CD4-positive, alpha-beta memory T cell (primary cell): Measurements from ENCODE around the gene ASCC2. TPM values are rescaled to one million over a fixed set of nuclear protein-coding genes. Genes with fewer than 3 reads are reported as not detected.
"Not testable (repeated sequence)": the region's sequence is repeated elsewhere in the genome, so short reads cannot be mapped to it uniquely, and the experiment has no call there.

Source experiments
- CTCF ChIA-PET: fragments of 350-600 bp; sonication (Branson Sonifier 250); formaldehyde crosslinking; loops from one replicate; lab custom pipeline; 2021; ENCODE audit warnings: inconsistent platforms; ENCODE audit not compliant: partially characterized antibody; lab: Charles Lee
- POLR2A ChIA-PET: fragments of 350-600 bp; sonication (Branson Sonifier 250); formaldehyde crosslinking; loops from one replicate; lab custom pipeline; 2021; ENCODE audit not compliant: partially characterized antibody; lab: Charles Lee
- DNase-seq, 5 donors: peaks; one replicate each; pipeline versions ENCODE4 v3.0.0 to v3.0.0-alpha.2; 2020 to 2022; ENCODE audit warnings: mixed read lengths in 1 of 5
- H3K27ac ChIP-seq: one replicate; pipeline ENCODE4 v1.7.0; 2013; ENCODE audit warnings: low read depth, low read length
- H3K27me3 ChIP-seq: 2 replicates; pipeline ENCODE4 v1.7.0; 2013; ENCODE audit warnings: mild to moderate bottlenecking, low read length, moderate library complexity; ENCODE audit not compliant: insufficient read depth
- H3K36me3 ChIP-seq: 2 replicates; pipeline ENCODE4 v1.7.0; 2013; ENCODE audit warnings: mild to moderate bottlenecking, low read length, moderate library complexity; ENCODE audit not compliant: insufficient read depth
- H3K4me1 ChIP-seq: 2 replicates; pipeline ENCODE4 v1.7.0; 2013; ENCODE audit warnings: mild to moderate bottlenecking, low read length, moderate library complexity; ENCODE audit not compliant: insufficient read depth
- H3K4me3 ChIP-seq, 2 donors: one replicate each; pipeline ENCODE4 v1.7.0; 2013; ENCODE audit warnings: low read length in 2 of 2, mild to moderate bottlenecking in 1 of 2
- H3K9me3 ChIP-seq, 2 donors: one replicate each; pipeline ENCODE4 v1.7.0; 2013; ENCODE audit warnings: low read length in 2 of 2, control low read depth in 1 of 2; ENCODE audit not compliant: control insufficient read depth in 1 of 2
- H3K27ac Mint-ChIP-seq, 7 donors: one replicate each; pipeline ENCODE4 v1.8.0; 2020 to 2021; ENCODE audit warnings: mixed read lengths in 7 of 7, mild to moderate bottlenecking in 6 of 7, inconsistent platforms in 3 of 7, moderate library complexity in 3 of 7
- H3K27me3 Mint-ChIP-seq, 2 donors: one replicate each; pipeline ENCODE4 v1.8.0; 2020 to 2021; ENCODE audit warnings: mixed read lengths in 2 of 2
- H3K36me3 Mint-ChIP-seq, 2 donors: one replicate each; pipeline ENCODE4 v1.8.0; 2020 to 2021; ENCODE audit warnings: mixed read lengths in 2 of 2, inconsistent platforms in 1 of 2, mild to moderate bottlenecking in 1 of 2
- H3K4me1 Mint-ChIP-seq, 4 donors: one replicate each; pipeline ENCODE4 v1.8.0; 2020 to 2021; ENCODE audit warnings: mixed read lengths in 4 of 4, mild to moderate bottlenecking in 1 of 4
- H3K4me3 Mint-ChIP-seq, 8 donors: one replicate each; pipeline ENCODE4 v1.8.0; 2020 to 2021; ENCODE audit warnings: mixed read lengths in 8 of 8, mild to moderate bottlenecking in 7 of 8, moderate library complexity in 6 of 8, inconsistent platforms in 3 of 8
- H3K9me3 Mint-ChIP-seq, 8 donors: one replicate each; pipeline ENCODE4 v1.8.0; 2020 to 2021; ENCODE audit warnings: mixed read lengths in 8 of 8, mild to moderate bottlenecking in 5 of 8, inconsistent platforms in 3 of 8, moderate library complexity in 1 of 8
- intact Hi-C: fragments of 100-400 bp; cut with micrococcal nuclease; formaldehyde crosslinking; loops from one replicate; pipeline ENCODE4 v1.15.1; 2023
- polyA plus RNA-seq, 2 donors: library from polyadenylated mRNA; unstranded; fragments of 300-500 nt; fragmentation: Illumina TruSeq; gene quantifications; one replicate each; pipeline ENCODE4 v1.2.3, GENCODE V29; 2021
- total RNA-seq, 2 experiments: library from RNA; stranded (reverse); gene quantifications; one replicate each; pipeline ENCODE4 v1.2.3, GENCODE V29; 2021

Gene ASCC2
- total and polyA plus RNA-seq, 4 experiments from 2014 or later: 21.4 to 88.7 (median 75.0) TPM

DNA sequence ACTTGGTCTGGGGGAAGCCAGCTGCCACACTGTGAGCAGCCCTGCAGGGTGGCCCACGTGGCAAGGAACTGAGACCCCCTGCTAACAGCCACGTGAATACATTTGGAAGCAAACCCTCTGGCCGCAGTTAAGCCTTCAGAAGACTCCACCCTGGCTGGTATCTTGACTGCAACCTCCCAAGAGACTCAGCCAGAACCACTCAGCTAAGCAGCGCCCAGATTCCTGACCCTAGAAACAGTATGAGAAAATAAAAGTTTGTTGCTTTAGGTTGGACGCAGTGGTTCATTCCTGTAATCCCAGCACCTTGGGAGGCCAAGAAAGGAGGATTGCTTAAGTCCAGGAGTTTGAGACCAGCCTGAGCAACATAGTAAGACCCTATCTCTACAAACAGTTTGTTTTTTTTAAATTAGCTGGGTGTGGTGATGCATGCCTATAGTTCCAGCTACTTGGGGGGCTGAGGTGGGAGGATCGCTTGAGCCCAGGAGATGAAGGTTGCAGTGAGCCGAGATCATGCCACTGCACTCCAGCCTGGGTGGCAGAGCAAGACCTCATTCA lies 79.9 kb downstream of the ASCC2 start:
- Histone ChIP-seq H3K27ac (no peak overlapping the region), H3K4me3 (no peak overlapping the region), H3K4me1 (no peaks in the 10 kb centered on the region), H3K9me3 (no peaks in the 10 kb centered on the region), H3K36me3 (no peaks in the 10 kb centered on the region), H3K27me3 (no peaks in the 10 kb centered on the region)
- CTCF ChIA-PET: no interaction called here
- Mint-ChIP-seq H3K4me1 (peaks cover 0 to 5% (median under 1%) of the 10 kb centered on the region in 4 donors), H3K36me3 (peaks cover 0 to 6% of the 10 kb centered on the region in 2 donors), H3K27ac (no peak overlapping the region), H3K27me3 (no peaks in the 10 kb centered on the region), H3K4me3 (no peak overlapping the region), H3K9me3 (no peaks in the 10 kb centered on the region)
- POLR2A ChIA-PET: no interaction called here
- no peak for DNase-seq
- intact Hi-C loops: no loop called here

DNA sequence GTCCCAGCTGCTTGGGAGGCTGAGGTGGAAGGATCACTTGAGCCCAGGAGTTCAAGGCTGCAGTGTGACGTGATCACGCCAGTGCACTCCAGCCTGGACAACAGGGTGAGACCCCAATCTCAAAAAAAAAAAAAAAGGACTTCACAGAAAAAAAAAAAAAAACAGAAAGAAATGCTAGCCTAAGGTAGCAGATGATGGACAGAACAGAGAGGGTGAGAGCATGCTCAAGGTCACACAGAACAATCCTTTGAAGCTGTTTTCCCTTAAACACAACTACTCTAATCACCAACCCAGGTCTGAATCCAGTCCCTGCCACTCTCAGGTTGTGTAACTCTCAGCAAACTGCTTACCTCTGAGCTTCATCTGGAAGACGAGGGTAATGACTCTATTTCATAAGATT lies 81.0 kb downstream of the ASCC2 start:
- no peaks in the 10 kb centered on the region for H3K27me3 Mint-ChIP-seq
- DNase-seq: no peak
- Histone ChIP-seq H3K27ac (no peak overlapping the region), H3K4me1 (peaks cover under 1% of the 10 kb centered on the region), H3K9me3 (no peaks in the 10 kb centered on the region), H3K4me3 (no peak overlapping the region), H3K36me3 (no peaks in the 10 kb centered on the region), H3K27me3 (no peaks in the 10 kb centered on the region)
- peaks cover 0 to 6% of the 10 kb centered on the region in 2 donors for H3K36me3 Mint-ChIP-seq
- intact Hi-C loops: no loop called here
- peaks cover 0 to 5% (median 3%) of the 10 kb centered on the region in 4 donors for H3K4me1 Mint-ChIP-seq
- POLR2A ChIA-PET: no interaction called here
- H3K9me3 Mint-ChIP-seq: no peaks in the 10 kb centered on the region
- H3K4me3 Mint-ChIP-seq: no peak overlapping the region
- no peak overlapping the region for H3K27ac Mint-ChIP-seq
- CTCF ChIA-PET: interaction anchor here (1.3 kb wide), 1 partner anchor 16 kb away, joined by 3 read pairs; no protein-coding TSS in a partner anchor

DNA sequence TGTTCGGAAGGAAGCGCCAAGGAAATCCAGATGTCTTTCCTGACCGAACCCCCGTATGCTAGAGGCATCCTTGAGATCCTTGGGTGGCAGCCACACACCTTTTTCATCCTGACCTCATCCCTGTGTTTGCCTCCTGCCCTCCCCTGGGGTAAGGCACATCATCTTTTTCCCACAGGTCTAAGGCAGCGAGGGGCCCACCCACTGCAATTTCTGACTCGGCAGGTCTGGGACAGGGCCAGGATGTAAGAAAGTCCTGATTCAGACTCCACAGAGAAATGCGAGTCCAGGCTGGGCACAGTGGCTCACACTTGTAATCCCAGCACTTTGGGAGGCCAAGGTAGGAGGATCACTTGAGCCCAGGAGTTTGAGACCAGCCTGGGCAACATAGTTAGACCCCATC lies 81.7 kb downstream of the ASCC2 start:
- intact Hi-C loops: no loop called here
- peaks cover 0 to 11% (median 5%) of the 10 kb centered on the region in 4 donors for H3K4me1 Mint-ChIP-seq
- H3K36me3 Mint-ChIP-seq: peaks cover 0 to 6% of the 10 kb centered on the region in 2 donors
- Histone ChIP-seq H3K27me3 (no peaks in the 10 kb centered on the region), H3K4me3 (no peak overlapping the region), H3K36me3 (no peaks in the 10 kb centered on the region), H3K27ac (no peak overlapping the region), H3K4me1 (peaks cover 8% of the 10 kb centered on the region), H3K9me3 (no peaks in the 10 kb centered on the region)
- no peak for DNase-seq
- ChIA-PET CTCF (interaction anchor here (1.3 kb wide), 1 partner anchor 17 kb away, joined by 3 read pairs; no protein-coding TSS in a partner anchor), POLR2A (no interaction called here)
- H3K27ac Mint-ChIP-seq: no peak overlapping the region
- H3K27me3 Mint-ChIP-seq: no peaks in the 10 kb centered on the region
- H3K4me3 Mint-ChIP-seq: no peak overlapping the region
- no peaks in the 10 kb centered on the region for H3K9me3 Mint-ChIP-seq

DNA sequence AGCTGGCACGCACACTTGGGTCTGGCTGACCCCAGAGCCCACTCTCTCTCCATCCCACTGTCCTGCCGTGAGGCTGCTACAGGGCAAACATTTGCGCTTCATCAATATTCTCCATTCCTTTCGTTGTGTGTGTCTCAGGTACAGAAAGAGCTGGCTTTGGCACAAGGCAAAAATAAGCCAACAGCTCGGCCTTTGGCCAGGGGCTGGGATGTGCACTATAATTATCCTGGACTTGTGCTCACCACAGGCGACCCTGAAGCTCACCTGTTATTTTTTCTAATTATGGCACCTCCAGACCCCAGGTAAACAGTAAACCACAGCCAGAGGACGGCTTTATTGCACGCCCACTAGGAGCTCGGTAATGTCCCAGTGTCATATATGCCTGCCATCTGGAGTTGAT lies 82.2 kb downstream of the ASCC2 start:
- H3K27ac ChIP-seq: no peak overlapping the region
- H3K27me3 ChIP-seq: no peaks in the 10 kb centered on the region
- Mint-ChIP-seq H3K4me1 (peaks cover 4 to 16% (median 10%) of the 10 kb centered on the region in 4 donors), H3K27ac (peak overlapping the region in 1 of 7 donors; percentile 10), H3K9me3 (no peaks in the 10 kb centered on the region), H3K4me3 (no peak overlapping the region), H3K36me3 (peaks cover 0 to 10% of the 10 kb centered on the region in 2 donors), H3K27me3 (no peaks in the 10 kb centered on the region)
- no peak overlapping the region for H3K4me3 ChIP-seq
- DNase-seq: no peak
- intact Hi-C loops: no loop called here
- H3K36me3 ChIP-seq: no peaks in the 10 kb centered on the region
- peaks cover 12% of the 10 kb centered on the region for H3K4me1 ChIP-seq
- H3K9me3 ChIP-seq: no peaks in the 10 kb centered on the region
- ChIA-PET CTCF (no interaction called here), POLR2A (no interaction called here)

DNA sequence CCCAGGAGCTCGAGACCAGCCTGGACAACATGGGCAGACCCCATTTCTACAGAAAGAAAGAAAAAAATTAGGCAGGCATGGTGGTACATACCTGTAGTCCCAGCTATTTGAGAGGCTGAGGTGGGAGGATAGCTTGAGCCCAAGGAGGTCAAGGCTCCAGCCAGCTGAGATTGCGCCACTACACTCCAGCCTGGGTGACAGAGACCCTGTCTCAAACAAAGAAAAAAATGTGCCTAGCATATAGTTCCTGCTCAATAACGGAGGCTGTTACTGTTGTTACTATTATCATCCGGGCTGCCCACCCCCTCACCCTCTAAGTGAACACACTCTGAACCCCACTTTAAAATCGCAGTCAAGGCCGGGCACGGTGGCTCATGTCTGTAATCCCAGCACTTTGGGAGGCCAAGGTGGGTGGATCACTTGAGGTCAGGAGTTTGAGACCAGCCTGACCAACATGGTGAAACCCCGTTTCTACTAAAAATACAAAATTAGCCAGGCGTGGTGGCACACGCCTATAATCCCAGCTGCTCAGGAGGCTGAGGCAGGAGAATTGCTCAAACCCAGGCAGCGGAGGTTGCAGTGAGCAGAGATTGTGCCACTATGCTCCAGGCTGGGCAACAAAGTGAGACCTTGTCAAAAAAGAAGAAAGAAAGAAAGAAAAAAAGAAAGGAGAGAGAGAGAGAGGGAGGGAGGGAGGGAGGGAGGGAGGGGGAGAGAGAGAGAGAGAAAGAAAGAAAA lies 83.2 kb downstream of the ASCC2 start:
- H3K9me3 Mint-ChIP-seq, H3K27ac ChIP-seq, H3K27me3 Mint-ChIP-seq, H3K36me3 ChIP-seq, POLR2A ChIA-PET, H3K4me3 Mint-ChIP-seq, CTCF ChIA-PET, H3K27me3 ChIP-seq, DNase-seq, intact Hi-C loops, H3K4me3 ChIP-seq, H3K9me3 ChIP-seq: not testable (repeated sequence)
- peaks cover under 1 to 10% of the 10 kb centered on the region in 2 donors for H3K36me3 Mint-ChIP-seq
- peaks cover 15 to 27% (median 16%) of the 10 kb centered on the region in 4 donors for H3K4me1 Mint-ChIP-seq
- peaks cover 19% of the 10 kb centered on the region for H3K4me1 ChIP-seq
- peak overlapping the region in 1 of 7 donors; percentile 24 for H3K27ac Mint-ChIP-seq

DNA sequence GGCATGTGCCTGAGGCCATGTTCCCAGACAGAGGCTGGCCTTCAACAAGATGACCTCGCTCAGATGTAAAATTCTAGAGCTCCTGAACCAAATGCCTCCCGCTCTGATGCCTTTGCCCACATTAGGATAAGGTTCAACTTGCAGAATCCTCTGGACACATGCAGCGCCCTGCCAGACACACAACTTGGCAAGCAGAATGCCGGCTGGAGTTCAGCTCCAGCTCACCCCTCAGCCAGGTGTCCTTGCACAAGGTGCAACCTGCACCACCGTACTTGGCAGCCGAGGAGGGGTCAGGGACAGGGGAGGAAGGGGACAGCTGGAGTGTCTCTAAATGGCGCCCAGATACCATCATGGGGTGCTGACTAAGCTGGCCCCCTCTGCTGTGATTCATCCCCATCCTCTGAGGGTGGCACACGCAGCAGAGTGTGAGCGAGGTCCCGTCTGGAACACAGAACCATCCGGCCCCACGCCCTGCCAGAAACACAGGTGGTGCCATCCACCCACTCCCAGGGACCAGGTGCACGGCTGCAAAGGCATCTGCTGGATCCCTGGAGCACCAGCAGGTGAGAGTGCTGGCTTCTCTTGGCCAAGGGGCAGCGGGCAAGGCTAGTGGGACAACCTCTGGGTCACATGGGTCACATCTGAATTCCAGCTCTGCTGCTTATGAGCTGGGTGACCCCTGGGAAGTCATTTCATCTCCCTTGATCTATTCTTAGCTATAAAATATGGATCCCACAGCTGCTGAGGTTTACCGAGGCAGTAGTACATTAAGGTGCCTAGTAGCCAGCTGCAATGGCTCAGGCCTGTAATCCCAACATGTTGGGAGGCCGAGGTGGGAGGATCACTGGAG lies 84.0 kb downstream of the ASCC2 start:
- H3K27ac ChIP-seq: no peak overlapping the region
- Mint-ChIP-seq H3K4me1 (peaks cover 15 to 28% (median 15%) of the 10 kb centered on the region in 4 donors), H3K36me3 (peaks cover 7 to 10% of the 10 kb centered on the region in 2 donors), H3K9me3 (no peaks in the 10 kb centered on the region), H3K27me3 (no peaks in the 10 kb centered on the region), H3K4me3 (no peak overlapping the region), H3K27ac (peak overlapping the region in 1 of 7 donors; percentile 24)
- DNase-seq: no peak
- ChIA-PET CTCF (no interaction called here), POLR2A (no interaction called here)
- no peaks in the 10 kb centered on the region for H3K27me3 ChIP-seq
- no peaks in the 10 kb centered on the region for H3K36me3 ChIP-seq
- H3K4me3 ChIP-seq: no peak overlapping the region
- H3K9me3 ChIP-seq: no peaks in the 10 kb centered on the region
- peaks cover 19% of the 10 kb centered on the region for H3K4me1 ChIP-seq
- intact Hi-C loops: no loop called here

DNA sequence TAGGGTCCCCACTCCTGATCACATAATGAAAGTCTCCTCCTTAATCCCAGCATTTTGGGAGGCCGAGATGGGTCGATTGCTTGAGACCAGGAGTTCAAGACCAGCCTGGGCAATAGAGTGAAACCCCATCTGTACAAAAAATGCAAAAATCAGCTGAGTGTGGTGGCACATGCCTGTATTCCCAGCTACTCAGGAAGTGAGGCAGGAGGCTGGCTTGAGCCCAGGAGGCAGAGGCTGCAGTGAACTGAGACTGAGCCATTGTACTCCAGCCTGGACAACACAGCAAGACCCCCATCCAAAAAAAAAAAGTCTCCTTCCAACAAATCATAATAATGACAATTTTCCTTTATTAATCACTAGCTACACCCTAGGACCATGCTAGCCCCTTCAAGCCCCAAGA lies 86.4 kb downstream of the ASCC2 start:
- H3K4me1 Mint-ChIP-seq: peaks cover 15 to 28% (median 15%) of the 10 kb centered on the region in 4 donors
- CTCF ChIA-PET: interaction anchor here (1.0 kb wide), 1 partner anchor 15 kb away, joined by 3 read pairs; no protein-coding TSS in a partner anchor
- no peaks in the 10 kb centered on the region for H3K9me3 ChIP-seq
- no peak overlapping the region for H3K4me3 Mint-ChIP-seq
- POLR2A ChIA-PET: interaction anchor here (0.9 kb wide), 1 partner anchor 8 kb away, joined by 3 read pairs; no protein-coding TSS in a partner anchor
- H3K27me3 ChIP-seq: no peaks in the 10 kb centered on the region
- no peak for DNase-seq
- peaks cover 19% of the 10 kb centered on the region for H3K4me1 ChIP-seq
- peak overlapping the region; percentile 8 for H3K27ac ChIP-seq
- no peaks in the 10 kb centered on the region for H3K9me3 Mint-ChIP-seq
- H3K27me3 Mint-ChIP-seq: no peaks in the 10 kb centered on the region
- intact Hi-C loops: no loop called here
- peak overlapping the region in 5 of 7 donors; percentile 12 to 88 (median 47) for H3K27ac Mint-ChIP-seq
- no peak overlapping the region for H3K4me3 ChIP-seq
- H3K36me3 ChIP-seq: peaks cover 12% of the 10 kb centered on the region
- H3K36me3 Mint-ChIP-seq: peaks cover 20 to 21% of the 10 kb centered on the region in 2 donors
